H9 (cell line): ENCODE measurements around the gene ERC2. TPM values are rescaled to one million over a fixed set of nuclear protein-coding genes. Genes with fewer than 3 reads are reported as not detected.

Source experiments
- DNase-seq: peaks from one replicate; pipeline ENCODE4 v3.0.0-alpha.2; 2017
- H2AFZ ChIP-seq: one replicate; pipeline ENCODE4 v1.6.1; 2013; ENCODE audit warnings: mild to moderate bottlenecking, low read length, control low read depth, moderate library complexity
- H2AK5ac ChIP-seq: 2 replicates; pipeline ENCODE4 v1.6.1; 2013; ENCODE audit warnings: low read length, control low read depth, mixed read lengths; ENCODE audit not compliant: insufficient read length
- H2BK120ac ChIP-seq: one replicate; pipeline ENCODE4 v1.6.1; 2013; ENCODE audit warnings: low read depth, mild to moderate bottlenecking, low read length, control low read depth, inconsistent platforms; ENCODE audit not compliant: poor library complexity, severe bottlenecking
- H2BK12ac ChIP-seq: 2 replicates; pipeline ENCODE4 v1.6.1; 2013; ENCODE audit warnings: low read length, control low read depth, mixed read lengths, low read depth; ENCODE audit not compliant: insufficient read length
- H2BK15ac ChIP-seq: 2 replicates; pipeline ENCODE4 v1.6.1; 2013; ENCODE audit warnings: low read depth, low read length, control low read depth
- H2BK20ac ChIP-seq: one replicate; pipeline ENCODE4 v1.6.1; 2013; ENCODE audit warnings: low read depth, mild to moderate bottlenecking, low read length, control low read depth, inconsistent platforms; ENCODE audit not compliant: poor library complexity, severe bottlenecking
- H2BK5ac ChIP-seq: 2 replicates; pipeline ENCODE4 v1.6.1; 2013; ENCODE audit warnings: low read length, control low read depth, mixed read lengths; ENCODE audit not compliant: insufficient read length
- H3K14ac ChIP-seq: 2 replicates; pipeline ENCODE4 v1.6.1; 2013; ENCODE audit warnings: low read length, control low read depth; ENCODE audit not compliant: insufficient read depth
- H3K18ac ChIP-seq: 2 replicates; pipeline ENCODE4 v1.6.1; 2013; ENCODE audit warnings: low read depth, mild to moderate bottlenecking, mixed read lengths, low read length, control low read depth; ENCODE audit not compliant: insufficient read length
- H3K23ac ChIP-seq: 2 replicates; pipeline ENCODE4 v1.6.1; 2013; ENCODE audit warnings: low read length, control low read depth, mixed read lengths, low read depth; ENCODE audit not compliant: insufficient read length
- H3K23me2 ChIP-seq: 2 replicates; pipeline ENCODE4 v1.6.1; 2013; ENCODE audit warnings: low read depth, mild to moderate bottlenecking, mixed read lengths, low read length, control low read depth; ENCODE audit not compliant: insufficient read length, poor library complexity, severe bottlenecking
- H3K27ac ChIP-seq: 2 replicates; pipeline ENCODE4 v1.5.1; 2013; ENCODE audit warnings: low read length, control low read depth, mixed read lengths, low read depth; ENCODE audit not compliant: insufficient read length
- H3K27me3 ChIP-seq: 2 replicates; pipeline ENCODE4 v1.6.1; 2013; ENCODE audit warnings: low read length, control low read depth, inconsistent platforms; ENCODE audit not compliant: insufficient read depth
- H3K4ac ChIP-seq: 2 replicates; pipeline ENCODE4 v1.6.1; 2013; ENCODE audit warnings: low read depth, mild to moderate bottlenecking, control low read depth, inconsistent platforms, low read length, moderate library complexity
- H3K4me1 ChIP-seq: 2 replicates; pipeline ENCODE4 v1.6.1; 2013; ENCODE audit warnings: low read length, control low read depth, inconsistent platforms; ENCODE audit not compliant: insufficient read depth
- H3K4me2 ChIP-seq: 2 replicates; pipeline ENCODE4 v1.6.1; 2013; ENCODE audit warnings: low read length, control low read depth, mixed read lengths; ENCODE audit not compliant: insufficient read length, insufficient read depth
- H3K56ac ChIP-seq: 2 replicates; pipeline ENCODE4 v1.6.1; 2013; ENCODE audit warnings: low read depth, mild to moderate bottlenecking, mixed read lengths, low read length, control low read depth; ENCODE audit not compliant: insufficient read length
- H3K79me1 ChIP-seq: 2 replicates; pipeline ENCODE4 v1.6.1; 2013; ENCODE audit warnings: low read depth, mild to moderate bottlenecking, moderate library complexity, low read length, control low read depth, inconsistent platforms; ENCODE audit not compliant: insufficient read depth, poor library complexity, severe bottlenecking
- H3K79me2 ChIP-seq: 2 replicates; pipeline ENCODE4 v1.6.1; 2013; ENCODE audit warnings: low read length, control low read depth, inconsistent platforms; ENCODE audit not compliant: insufficient read depth
- H3K9ac ChIP-seq: 2 replicates; pipeline ENCODE4 v1.6.1; 2013; ENCODE audit warnings: low read length, control low read depth, mixed read lengths; ENCODE audit not compliant: insufficient read length; ENCODE audit errors: extremely low read depth
- H3K9me3 ChIP-seq: one replicate; pipeline ENCODE4 v1.6.1; 2013; ENCODE audit warnings: low read depth, low read length, inconsistent platforms; ENCODE audit not compliant: control insufficient read depth
- H3T11ph ChIP-seq: one replicate; pipeline ENCODE4 v1.6.1; 2013; ENCODE audit warnings: mild to moderate bottlenecking, low read length, control low read depth, inconsistent platforms
- H4K20me1 ChIP-seq: one replicate; pipeline ENCODE4 v1.6.1; 2013; ENCODE audit not compliant: control insufficient read depth, insufficient read length, insufficient read depth
- H4K5ac ChIP-seq: 2 replicates; pipeline ENCODE4 v1.6.1; 2013; ENCODE audit warnings: low read depth, mild to moderate bottlenecking, mixed read lengths, low read length, control low read depth; ENCODE audit not compliant: insufficient read length
- H4K8ac ChIP-seq: replicated peaks from 2 replicates; pipeline ENCODE4 v1.6.1; 2013; ENCODE audit warnings: low read length, control low read depth, mixed read lengths, low read depth; ENCODE audit not compliant: insufficient read length
- H4K91ac ChIP-seq: 2 replicates; pipeline ENCODE4 v1.6.1; 2013; ENCODE audit warnings: low read depth, mild to moderate bottlenecking, moderate library complexity, mixed read lengths, low read length, control low read depth; ENCODE audit not compliant: insufficient read length
- H3K27ac Mint-ChIP-seq, 3 experiments: 2 replicates in 2 of 3; 3 replicates in 1 of 3; pipeline ENCODE4 v1.8.0; 2020 to 2021; ENCODE audit warnings: mixed read lengths in 3 of 3, mild to moderate bottlenecking in 1 of 3, moderate library complexity in 1 of 3
- H3K27me3 Mint-ChIP-seq: 2 replicates; pipeline ENCODE4 v1.8.0; 2021; ENCODE audit warnings: low read depth, mild to moderate bottlenecking, moderate library complexity, mixed read lengths
- H3K36me3 Mint-ChIP-seq, 3 experiments: 2 replicates in 2 of 3; 3 replicates in 1 of 3; pipeline ENCODE4 v1.8.0; 2020 to 2021; ENCODE audit warnings: low read depth in 3 of 3, mixed read lengths in 3 of 3; ENCODE audit not compliant: insufficient read depth in 1 of 3
- H3K4me1 Mint-ChIP-seq, 2 experiments: 2 replicates each; pipeline ENCODE4 v1.8.0; 2020; ENCODE audit warnings: mixed read lengths in 2 of 2
- H3K4me3 Mint-ChIP-seq, 2 experiments: 2 replicates in 1 of 2; 3 replicates in 1 of 2; pipeline ENCODE4 v1.8.0; 2020 to 2021; ENCODE audit warnings: mild to moderate bottlenecking in 2 of 2, mixed read lengths in 2 of 2, moderate library complexity in 1 of 2
- H3K9me3 Mint-ChIP-seq, 2 experiments: 2 replicates in 1 of 2; 3 replicates in 1 of 2; pipeline ENCODE4 v1.8.0; 2020; ENCODE audit warnings: mild to moderate bottlenecking in 2 of 2, mixed read lengths in 2 of 2, moderate library complexity in 1 of 2
- CTCF ChIP-seq: fragments of 200-600 bp; sonication (generic); conservative IDR thresholded peaks from 3 replicates; pipeline ENCODE4 v1.8.0; 2021; ENCODE audit warnings: antibody characterized with exemption, mild to moderate bottlenecking
- WGBS: extraction: QIAGEN DNeasy Blood & Tissue Kit; methylation state at CpG from one replicate; pipeline ENCODE4 v1.1.7; 2013; ENCODE audit warnings: missing lambda C conversion rate, low lambda C conversion rate, mixed read lengths; ENCODE audit not compliant: insufficient read length; ENCODE audit errors: extremely low coverage; 5-methylcytosine and 5-hydroxymethylcytosine counted together
- total RNA-seq: library from RNA; stranded (reverse); gene quantifications from 2 replicates; pipeline ENCODE4 v1.2.1, GENCODE V29; 2021

Gene ERC2
- total RNA-seq, 1 experiment from 2014 or later, result 15.4 TPM

DNA sequence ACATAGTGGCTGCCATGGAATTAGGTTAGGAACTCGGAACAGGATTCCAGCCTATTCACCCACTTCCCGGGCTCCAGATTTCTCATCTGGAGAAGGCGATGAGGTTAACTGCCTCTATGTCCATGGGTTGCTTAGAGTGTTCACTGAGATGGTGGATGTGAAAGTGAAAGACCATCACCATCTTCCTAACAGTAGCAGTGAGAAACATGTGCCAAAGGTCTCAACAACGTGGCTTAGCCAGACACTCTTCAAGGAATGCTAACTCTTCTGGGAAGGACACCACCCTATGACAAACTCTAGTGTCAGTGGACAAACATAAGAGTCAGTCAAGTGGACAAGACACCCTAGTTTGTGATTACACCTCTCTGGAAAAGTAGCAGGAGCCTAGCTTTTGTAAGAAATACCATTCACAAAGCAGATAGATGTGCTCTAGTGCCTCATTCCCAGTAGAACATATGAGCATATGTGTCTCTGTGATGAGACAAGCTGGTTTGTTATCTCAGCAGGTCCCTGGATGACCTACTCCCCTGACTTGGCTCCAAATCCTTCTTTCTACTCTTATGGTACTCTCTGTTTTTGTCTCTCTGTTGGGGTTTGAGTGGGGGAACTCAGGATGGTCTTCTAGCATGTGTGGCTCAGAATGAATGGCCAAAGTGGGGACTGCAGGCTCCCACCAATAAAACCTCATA lies 770.9 kb downstream of the ERC2 start:
- Histone ChIP-seq H3K23me2 (no peaks in the 10 kb centered on the region), H3K18ac (no peak overlapping the region), H4K5ac (no peak overlapping the region), H3K4ac (no peak overlapping the region), H2BK12ac (no peak overlapping the region), H3K27me3 (no peaks in the 10 kb centered on the region), H2BK5ac (no peak overlapping the region), H3K79me2 (no peaks in the 10 kb centered on the region), H2BK15ac (no peak overlapping the region), H2BK20ac (no peak overlapping the region), H4K8ac (no peak overlapping the region), H3K9me3 (no peaks in the 10 kb centered on the region), H3K79me1 (no peaks in the 10 kb centered on the region), H3K27ac (no peak overlapping the region), H3K56ac (no peak overlapping the region), H4K20me1 (no peaks in the 10 kb centered on the region), H2AK5ac (no peak overlapping the region), H2BK120ac (no peak overlapping the region), H2AFZ (no peak overlapping the region), H4K91ac (no peak overlapping the region), H3K9ac (no peak overlapping the region), H3K4me2 (no peak overlapping the region), H3K23ac (no peak overlapping the region), H3K4me1 (peaks cover 13% of the 10 kb centered on the region; the same call in 1 of the 2 replicates), H3T11ph (no peak overlapping the region), H3K14ac (no peak overlapping the region)
- WGBS, result no CpG with 5 or more reads among the region's 4 CpGs
- Mint-ChIP-seq H3K4me3 (no peak overlapping the region), H3K36me3 (peaks cover 0 to 4% (median 4%) of the 10 kb centered on the region in 3 experiments; a peak in 1 of 7 replicates), H3K27me3 (0 out of 2 replicates have a peak, but pooled peaks cover 3% of the 10 kb centered on the region), H3K9me3 (no peaks in the 10 kb centered on the region), H3K27ac (no peak overlapping the region), H3K4me1 (peaks cover 45 to 50% of the 10 kb centered on the region in 2 experiments)
- TF ChIP-seq CTCF, result no peak
- DNase-seq, result no peak
